GM21529 (cell line): ENCODE data around the gene PIK3R6.
"Not testable (repeated sequence)": the region's sequence is repeated elsewhere in the genome, so short reads cannot be mapped to it uniquely, and the experiment has no call there.

ENCODE experiments used
- ATAC-seq: cut with Tn5 transposase; IDR thresholded peaks from one replicate; pipeline ENCODE4 v1.9.1; 2021; ENCODE audit not compliant: unreplicated experiment

Gene PIK3R6

GRCh38 chr17:8829036-8829941 is 38.2 kb downstream of the PIK3R6 start:
- no peak for ATAC-seq

DNA sequence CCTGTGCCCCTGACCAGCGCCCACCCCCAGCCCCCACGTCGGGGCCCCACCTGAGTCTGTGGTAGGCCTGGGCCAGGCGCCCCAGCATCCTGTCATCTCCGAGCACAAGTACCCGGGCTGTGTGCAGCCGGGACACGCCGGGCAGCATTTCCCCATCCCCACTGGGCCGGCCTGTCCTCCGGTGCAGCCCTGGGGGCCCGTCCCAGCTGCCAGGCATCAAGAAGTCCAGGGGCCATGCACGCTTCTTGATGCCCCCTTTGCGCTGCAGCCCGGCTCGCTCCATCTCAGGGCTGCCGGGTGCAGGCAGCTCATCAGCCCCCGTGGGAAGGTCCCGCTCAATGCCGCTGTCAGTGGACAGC is 39.0 kb downstream of the PIK3R6 start:
- ATAC-seq: no peak

- no peak for ATAC-seq
Measured at GRCh38 chr17:8826808-8827435, 40.6 kb downstream of the PIK3R6 start.

- ATAC-seq: no peak
Measured at GRCh38 chr17:8825802-8826201, 41.7 kb downstream of the PIK3R6 start.

- ATAC-seq: no peak
Measured at GRCh38 chr17:8823279-8823678, 44.2 kb downstream of the PIK3R6 start.

GRCh38 chr17:8822401-8823035 is 45.0 kb downstream of the PIK3R6 start:
- no peak for ATAC-seq

DNA sequence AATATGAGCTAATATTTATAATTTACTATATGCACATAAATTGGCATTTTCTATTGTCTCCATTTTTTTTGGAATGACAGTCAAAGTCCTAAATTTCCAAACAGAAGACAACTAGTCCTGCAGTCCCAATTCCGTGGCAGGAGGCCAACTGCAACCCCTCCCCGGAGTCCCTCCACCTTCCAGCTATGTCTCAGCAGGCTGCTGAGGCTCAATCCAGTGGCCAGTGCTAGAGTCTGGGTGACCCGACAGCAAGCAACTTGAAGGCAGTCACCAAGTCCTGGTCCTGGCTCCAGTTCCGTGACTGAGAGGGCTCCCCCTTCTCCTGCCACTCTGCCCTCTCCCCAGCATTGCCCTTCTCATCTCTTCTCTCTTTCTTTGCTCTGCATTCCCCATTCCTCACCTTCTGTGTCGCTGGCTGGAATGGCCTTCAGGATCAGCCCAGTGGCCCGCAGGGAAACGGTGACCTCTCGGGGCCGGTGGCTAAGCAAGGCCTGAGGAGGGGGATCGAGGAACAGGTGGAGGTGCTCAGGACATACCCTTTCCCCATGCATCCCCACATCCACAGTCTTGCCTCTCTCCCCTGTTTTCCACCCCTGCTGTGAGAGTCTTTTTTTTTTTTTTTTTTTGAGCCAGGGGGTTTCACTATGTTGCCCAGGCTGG is 45.9 kb downstream of the PIK3R6 start:
- ATAC-seq: no peak

- no peak for ATAC-seq
Measured at GRCh38 chr17:8820311-8821010, 47.0 kb downstream of the PIK3R6 start.

DNA sequence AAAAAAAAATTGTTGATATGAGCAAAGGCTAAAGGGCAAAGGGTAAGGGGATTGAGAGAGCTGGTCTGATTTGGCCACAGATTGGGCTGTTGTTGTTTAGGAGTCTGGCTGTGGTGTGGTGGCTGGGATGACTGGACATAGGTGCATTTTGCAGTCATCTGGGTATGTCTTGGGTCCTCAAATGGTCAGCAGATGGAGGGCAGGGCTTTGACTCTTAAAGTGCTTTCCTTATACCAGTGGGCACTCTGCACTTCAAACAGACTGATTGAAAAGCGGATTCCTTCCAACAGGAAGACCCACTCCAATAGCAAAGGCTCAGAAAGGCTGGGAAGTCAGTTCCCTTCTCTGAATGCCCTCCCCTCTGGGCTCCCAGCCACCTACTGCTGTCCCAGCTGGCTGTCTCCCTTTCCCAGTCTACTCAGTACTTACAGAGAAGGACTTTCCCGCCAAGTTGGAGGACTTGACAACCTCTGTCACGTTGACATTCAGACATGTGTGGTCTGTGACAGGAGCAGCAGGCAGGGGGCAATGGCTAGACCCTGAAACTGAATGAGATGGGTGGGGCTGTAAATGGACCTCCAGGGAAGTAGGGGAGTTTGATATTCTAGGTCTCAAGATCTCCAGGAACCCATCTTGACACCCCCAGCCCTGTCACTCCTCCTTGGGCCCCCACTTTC is 48.7 kb downstream of the PIK3R6 start:
- no peak for ATAC-seq

DNA sequence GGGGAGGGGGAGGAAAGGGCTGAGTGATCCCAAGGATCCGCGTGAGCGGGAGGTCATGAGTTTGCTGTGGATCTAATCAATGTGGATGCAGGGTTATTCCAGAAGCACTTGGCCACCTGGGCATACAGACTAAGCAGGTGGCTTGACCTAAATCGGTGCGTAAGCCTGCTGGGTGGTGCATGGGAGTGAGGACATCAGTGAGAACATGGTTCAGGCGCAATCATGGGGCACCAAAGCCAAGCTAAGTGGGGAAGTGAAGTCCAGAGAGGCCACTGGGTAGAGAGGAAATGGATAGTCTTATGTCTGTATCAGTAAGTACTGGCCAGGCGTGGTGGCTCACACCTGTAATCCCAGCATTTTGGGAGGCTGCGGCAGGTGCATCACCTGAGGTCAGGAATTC is 49.4 kb downstream of the PIK3R6 start:
- ATAC-seq: no peak

GRCh38 chr17:8806926-8807550 is 60.4 kb downstream of the PIK3R6 start:
- ATAC-seq: peak; percentile 90

DNA sequence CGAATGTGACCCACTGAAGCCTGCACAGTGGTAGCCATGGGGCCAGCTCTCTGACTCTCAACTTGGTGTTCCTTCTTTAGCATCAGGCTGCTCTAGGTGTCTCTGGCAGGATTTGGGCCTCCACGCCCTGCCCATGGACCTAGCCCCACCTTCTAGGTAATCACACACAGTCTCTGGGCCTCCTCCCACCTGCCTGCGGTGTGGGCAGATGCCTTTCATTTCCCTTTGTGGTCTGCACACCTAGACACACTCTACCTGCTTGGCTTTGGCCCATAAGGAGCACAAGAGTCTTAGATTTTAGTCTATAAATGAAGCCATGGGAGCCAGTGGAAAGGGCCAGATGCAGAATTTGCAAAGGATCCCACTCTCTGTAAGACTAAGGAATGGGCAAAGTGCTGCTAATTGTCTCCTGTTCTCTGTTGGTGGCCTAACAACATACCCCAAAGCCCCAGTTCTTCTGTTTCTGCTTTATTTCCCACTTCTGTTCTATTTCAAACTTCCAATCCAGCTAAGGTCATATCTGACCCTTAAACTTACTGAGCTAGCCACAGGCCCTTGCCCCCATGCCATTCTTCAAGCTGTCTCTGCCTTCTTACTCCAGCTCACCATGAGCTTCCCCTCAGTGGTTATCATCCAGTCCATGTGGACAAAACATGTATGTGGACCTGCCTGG is 61.1 kb downstream of the PIK3R6 start:
- ATAC-seq: no peak

DNA sequence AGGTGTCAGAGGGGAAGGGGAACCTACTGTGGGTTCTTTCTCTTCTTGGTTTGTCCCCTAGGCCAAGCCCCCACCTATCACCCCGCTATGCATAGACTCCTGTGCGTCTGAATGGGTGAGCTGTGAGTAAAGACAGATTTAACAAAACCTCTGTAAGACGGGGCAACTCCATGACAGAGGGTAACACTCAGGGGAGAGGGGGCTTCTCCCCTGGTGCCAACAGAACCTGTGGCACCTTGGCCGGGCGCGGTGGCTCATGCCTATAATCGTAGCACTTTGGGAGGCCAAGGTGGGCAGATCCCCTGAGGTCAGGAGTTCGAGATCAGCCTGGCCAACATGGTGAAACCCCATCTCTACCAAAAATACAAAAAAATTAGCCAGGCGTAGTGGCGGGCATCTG is 62.1 kb downstream of the PIK3R6 start:
- ATAC-seq: not testable (repeated sequence)

DNA sequence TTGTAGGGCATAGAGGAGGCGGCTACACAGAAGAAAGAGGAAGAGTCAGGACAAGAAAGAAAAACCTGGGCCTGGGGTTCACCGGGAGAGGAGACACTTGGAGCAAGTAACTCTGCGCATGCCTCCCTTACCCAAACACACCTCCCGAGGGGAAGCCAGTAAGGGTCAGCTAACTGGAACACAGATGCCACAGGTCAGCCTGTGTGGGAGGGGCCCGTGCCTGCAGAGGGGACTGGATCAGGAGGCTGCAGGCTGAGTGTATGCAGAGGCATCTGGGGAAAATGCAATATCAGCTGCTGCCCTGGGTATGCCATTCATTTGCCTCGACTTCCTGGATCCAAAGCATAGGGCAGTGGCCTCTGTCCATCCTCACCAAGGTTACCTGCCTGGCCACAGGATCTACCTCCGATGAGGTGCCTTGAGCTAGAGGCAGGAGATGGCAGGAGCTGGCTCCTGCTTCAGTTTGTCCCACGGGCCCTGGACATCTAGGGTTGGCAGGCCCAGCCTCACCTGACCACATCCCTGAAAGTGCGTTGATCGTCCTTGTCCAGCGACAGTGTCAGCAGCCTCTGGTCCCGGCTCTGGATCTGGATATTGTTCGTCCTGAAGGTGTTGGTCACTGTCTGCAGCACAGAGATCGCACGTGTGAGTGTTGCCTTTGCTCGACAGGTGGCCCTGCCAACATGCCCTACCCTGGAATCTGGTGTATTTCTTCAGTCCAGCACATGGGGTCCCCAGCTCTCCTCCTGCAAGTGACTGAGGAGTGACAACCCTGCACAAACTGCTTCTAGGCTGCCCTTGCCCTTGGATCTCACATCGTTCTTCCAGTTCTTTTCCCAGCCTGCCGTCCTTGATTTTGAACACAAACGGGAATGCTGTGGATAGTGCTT is 63.7 kb downstream of the PIK3R6 start:
- no peak for ATAC-seq

DNA sequence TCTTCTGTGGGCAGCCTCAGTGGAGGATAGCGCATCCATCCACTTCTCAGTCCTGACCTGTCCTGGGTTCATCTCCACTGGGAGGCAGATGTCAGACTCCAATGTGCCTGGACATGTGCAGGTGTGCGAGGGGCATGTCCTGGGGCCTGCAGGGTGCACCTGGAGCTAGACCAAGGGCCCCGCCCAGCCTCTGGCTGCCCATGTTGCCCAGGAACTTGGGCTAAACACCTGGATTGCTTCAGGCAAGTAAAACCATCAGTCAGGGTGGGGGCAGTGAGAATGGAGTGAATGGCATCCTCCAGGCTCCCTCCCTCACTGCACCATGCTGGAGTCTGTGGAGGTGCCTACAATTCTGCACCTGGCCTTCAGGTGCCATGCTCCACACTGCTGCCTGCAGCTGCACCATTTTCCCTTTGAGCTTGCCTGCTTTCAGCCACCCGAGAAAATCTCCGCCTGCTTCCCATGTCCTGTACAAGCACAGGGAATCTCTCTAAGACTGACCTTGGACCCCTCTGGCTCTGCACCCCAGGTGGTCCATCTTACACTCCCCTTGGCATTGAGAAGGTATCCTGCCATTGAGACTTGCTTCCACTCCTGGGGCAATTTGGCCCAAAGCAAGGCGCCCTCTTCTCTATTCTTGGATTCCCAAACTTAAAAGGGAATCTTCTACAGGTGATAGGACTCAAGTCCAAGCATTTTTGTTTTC is 66.2 kb downstream of the PIK3R6 start:
- ATAC-seq: no peak

DNA sequence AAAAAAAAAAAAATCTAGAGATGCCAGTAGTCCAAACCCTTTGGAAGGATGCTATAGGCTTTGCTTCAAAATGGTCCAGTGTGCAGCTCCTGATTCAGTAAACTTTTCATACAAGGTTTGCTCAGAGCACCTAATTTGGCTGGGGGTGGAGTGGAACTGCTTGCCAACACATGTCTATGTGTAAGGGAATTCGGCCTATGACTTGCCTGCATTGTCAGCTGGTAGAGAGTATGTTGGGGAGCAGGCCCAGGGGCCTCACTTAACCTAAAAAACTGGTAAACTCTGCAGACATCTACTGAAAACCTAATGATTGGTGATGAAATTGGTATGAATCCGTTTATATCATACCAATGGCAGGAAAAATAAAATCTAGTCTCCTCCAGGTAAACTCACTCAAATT is 66.8 kb downstream of the PIK3R6 start:
- ATAC-seq: no peak

DNA sequence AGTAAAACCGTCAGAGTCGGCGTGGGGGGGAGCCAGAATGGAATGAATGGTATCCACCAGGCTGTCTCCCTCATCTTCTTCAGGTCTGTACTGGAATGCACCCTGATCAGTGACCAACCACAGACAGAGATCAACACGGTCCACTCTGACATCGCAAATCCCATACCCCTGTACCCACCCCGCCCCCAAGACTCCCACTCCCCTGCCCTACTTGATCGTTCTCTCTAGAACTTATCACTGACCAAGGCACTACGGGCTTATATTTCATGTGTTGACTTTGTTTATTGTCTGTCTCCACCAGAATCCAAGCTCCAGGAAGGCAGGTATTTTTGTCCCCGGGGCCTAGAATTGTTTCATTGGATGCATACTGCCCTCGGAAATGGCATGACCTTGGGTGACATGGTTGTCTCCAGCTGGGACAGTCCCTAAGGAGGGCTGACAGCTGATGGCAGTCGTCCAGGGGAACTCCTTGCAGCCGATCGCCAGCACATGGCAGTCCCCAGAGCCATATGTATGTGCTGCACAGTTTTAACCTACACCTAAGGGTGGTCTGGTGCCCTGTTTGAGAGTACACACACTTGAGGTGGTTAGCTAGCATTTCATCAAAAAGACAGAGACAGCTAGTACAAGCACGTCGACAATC is 67.8 kb downstream of the PIK3R6 start:
- no peak for ATAC-seq
